GM12874 (cell line): ENCODE data around the gene ASPSCR1.

ENCODE experiments used
- TF ChIP-seq, protein P1 (sequence below): IDR thresholded peaks from 2 replicates; pipeline ENCODE4 v1.5.1; 2011; ENCODE audit warnings: low read depth, mild to moderate bottlenecking, control low read depth, low read length, moderate library complexity; ENCODE audit not compliant: insufficient read depth

Gene ASPSCR1

GRCh38 chr17:82062076-82062983 lies 84.9 kb downstream of the ASPSCR1 start:
- TF ChIP-seq, protein P1, sequence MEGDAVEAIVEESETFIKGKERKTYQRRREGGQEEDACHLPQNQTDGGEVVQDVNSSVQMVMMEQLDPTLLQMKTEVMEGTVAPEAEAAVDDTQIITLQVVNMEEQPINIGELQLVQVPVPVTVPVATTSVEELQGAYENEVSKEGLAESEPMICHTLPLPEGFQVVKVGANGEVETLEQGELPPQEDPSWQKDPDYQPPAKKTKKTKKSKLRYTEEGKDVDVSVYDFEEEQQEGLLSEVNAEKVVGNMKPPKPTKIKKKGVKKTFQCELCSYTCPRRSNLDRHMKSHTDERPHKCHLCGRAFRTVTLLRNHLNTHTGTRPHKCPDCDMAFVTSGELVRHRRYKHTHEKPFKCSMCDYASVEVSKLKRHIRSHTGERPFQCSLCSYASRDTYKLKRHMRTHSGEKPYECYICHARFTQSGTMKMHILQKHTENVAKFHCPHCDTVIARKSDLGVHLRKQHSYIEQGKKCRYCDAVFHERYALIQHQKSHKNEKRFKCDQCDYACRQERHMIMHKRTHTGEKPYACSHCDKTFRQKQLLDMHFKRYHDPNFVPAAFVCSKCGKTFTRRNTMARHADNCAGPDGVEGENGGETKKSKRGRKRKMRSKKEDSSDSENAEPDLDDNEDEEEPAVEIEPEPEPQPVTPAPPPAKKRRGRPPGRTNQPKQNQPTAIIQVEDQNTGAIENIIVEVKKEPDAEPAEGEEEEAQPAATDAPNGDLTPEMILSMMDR, result no peak

DNA sequence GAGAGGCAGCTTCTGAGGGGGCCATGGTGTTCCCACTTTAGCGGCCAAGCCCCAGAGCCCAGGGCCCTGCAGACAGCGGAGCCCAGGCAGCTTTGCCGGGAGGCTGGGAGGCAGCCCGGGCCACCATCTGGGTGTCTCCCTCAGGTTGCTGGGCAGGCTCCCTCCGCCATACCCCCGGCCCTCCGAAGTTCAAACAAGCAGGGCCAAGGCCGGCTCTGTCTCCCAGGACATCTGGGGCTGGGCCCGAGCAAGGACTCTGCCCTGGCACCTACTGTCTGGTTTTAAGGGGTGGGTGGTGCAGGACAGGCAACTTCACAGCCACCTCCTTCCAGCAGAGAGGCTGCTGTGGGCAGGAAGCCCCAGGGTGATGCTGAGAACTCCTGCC lies 85.5 kb downstream of the ASPSCR1 start:
- TF ChIP-seq, protein P1, result no peak

DNA sequence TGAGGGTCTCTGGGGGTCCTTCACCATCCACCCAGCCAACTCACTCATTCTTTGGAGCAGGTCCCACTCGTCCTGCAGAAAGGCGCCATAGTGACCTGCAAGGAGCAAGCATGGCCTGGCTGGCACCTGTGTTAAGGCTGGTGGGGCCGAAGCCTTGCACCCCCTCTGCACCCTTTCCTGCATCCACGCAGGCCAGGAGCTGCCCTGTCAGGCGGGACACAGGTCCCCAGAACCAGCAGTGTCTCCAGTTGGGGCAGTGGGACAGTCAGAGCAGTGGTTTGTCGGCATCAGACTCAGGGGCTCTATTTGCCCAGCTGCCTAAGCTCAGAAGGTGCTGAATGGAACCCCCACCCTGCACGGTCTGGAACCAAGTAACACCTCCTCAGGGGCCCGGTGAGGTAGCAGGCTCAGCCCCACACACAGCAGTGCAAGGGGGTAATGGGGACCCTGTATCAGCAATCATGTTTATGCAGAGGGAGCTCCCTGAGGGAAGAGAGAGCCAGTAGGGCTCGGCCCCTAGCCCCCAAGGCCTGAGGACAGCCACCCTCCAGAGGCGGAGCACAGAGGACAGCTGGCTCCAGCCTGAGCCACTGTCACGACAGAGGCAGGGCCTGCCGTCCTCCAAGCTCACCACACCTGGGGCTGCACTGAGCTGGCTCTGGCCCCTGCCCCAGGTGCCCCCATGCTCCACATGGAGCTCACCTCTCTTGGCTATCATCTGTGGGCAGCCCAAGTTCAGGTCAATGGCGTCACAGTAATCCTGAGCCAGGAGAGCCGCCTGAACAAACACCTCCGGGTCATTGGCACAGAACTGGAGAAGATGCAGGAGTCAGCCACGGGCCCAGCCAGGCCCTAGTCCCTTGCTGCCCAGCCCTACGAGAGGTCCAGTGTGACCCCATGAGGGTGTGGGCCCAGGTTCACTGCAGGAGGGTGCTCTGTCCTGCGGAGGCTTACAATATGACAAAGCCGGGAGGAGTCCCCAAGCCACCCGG lies 86.3 kb downstream of the ASPSCR1 start:
- TF ChIP-seq, protein P1, result no peak

- TF ChIP-seq, protein P1, result no peak
These were observed 87.2 kb downstream of the ASPSCR1 start for GRCh38 chr17:82064433-82065192.

GRCh38 chr17:82065193-82065637 lies 87.8 kb downstream of the ASPSCR1 start:
- TF ChIP-seq, protein P1, result no peak

GRCh38 chr17:82065638-82066303 lies 88.3 kb downstream of the ASPSCR1 start, which contains the start of gene DUS1L:
Gene DUS1L (minus strand): TSS chr17:82065804. CDS start chr17:82065059, 745 bp downstream.
- TF ChIP-seq, protein P1, result no peak
